HL-60 (cell line): ENCODE data around the gene KLHL22.
"Not testable (repeated sequence)": the region's sequence is repeated elsewhere in the genome, so short reads cannot be mapped to it uniquely, and the experiment has no call there.

Source experiments
- DNase-seq, 2 experiments: peaks; one replicate each; pipeline ENCODE4 v3.0.0-alpha.2; 2010 to 2020; ENCODE audit warnings: low read depth in 1 of 2, low spot score in 1 of 2
- H3K27ac ChIP-seq: fragments of 250-450 bp; sonication (Bioruptor Pico); replicated peaks from 2 replicates; pipeline ENCODE4 v1.5.1; 2020; ENCODE audit warnings: mild to moderate bottlenecking, moderate library complexity
- H3K27me3 ChIP-seq: fragments of 250-450 bp; sonication (Bioruptor Pico); 2 replicates; pipeline ENCODE4 v1.5.1; 2021; ENCODE audit warnings: mild to moderate bottlenecking, moderate library complexity; ENCODE audit not compliant: insufficient read depth, poor library complexity, severe bottlenecking
- H3K4me3 ChIP-seq: replicated peaks from 2 replicates; pipeline ENCODE4 v1.5.1; 2011; ENCODE audit warnings: mild to moderate bottlenecking, control low read depth, low read length; ENCODE audit not compliant: insufficient read depth
- GABPA ChIP-seq: IDR thresholded peaks from 2 replicates; pipeline ENCODE4 v1.6.1; 2012; ENCODE audit warnings: low read depth
- POLR2AphosphoS5 ChIP-seq: IDR thresholded peaks from 2 replicates; pipeline ENCODE4 v1.6.1; 2012; ENCODE audit warnings: low read depth
- REST ChIP-seq: IDR thresholded peaks from 2 replicates; pipeline ENCODE4 v1.6.1; 2012; ENCODE audit warnings: low read depth; ENCODE audit not compliant: insufficient replicate concordance
- SPI1 ChIP-seq: IDR thresholded peaks from 2 replicates; pipeline ENCODE4 v1.6.1; 2012; ENCODE audit warnings: low read depth, mild to moderate bottlenecking, borderline replicate concordance
- TF ChIP-seq, protein P1 (sequence below): IDR thresholded peaks from one replicate; pipeline ENCODE4 v1.5.1; 2011; ENCODE audit warnings: low read length, control low read depth, inconsistent platforms; ENCODE audit not compliant: insufficient read depth

The KLHL22 gene

GRCh38 chr22:20453222-20453621 lies 42.4 kb downstream of the KLHL22 start:
- DNase-seq = no peak
- TF ChIP-seq GABPA = no peak
- no peak for TF ChIP-seq REST
- TF ChIP-seq, protein P1, sequence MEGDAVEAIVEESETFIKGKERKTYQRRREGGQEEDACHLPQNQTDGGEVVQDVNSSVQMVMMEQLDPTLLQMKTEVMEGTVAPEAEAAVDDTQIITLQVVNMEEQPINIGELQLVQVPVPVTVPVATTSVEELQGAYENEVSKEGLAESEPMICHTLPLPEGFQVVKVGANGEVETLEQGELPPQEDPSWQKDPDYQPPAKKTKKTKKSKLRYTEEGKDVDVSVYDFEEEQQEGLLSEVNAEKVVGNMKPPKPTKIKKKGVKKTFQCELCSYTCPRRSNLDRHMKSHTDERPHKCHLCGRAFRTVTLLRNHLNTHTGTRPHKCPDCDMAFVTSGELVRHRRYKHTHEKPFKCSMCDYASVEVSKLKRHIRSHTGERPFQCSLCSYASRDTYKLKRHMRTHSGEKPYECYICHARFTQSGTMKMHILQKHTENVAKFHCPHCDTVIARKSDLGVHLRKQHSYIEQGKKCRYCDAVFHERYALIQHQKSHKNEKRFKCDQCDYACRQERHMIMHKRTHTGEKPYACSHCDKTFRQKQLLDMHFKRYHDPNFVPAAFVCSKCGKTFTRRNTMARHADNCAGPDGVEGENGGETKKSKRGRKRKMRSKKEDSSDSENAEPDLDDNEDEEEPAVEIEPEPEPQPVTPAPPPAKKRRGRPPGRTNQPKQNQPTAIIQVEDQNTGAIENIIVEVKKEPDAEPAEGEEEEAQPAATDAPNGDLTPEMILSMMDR = no peak
- TF ChIP-seq SPI1 = no peak
- no peak for TF ChIP-seq POLR2AphosphoS5
- Histone ChIP-seq H3K27ac (no peak overlapping the region), H3K4me3 (no peak overlapping the region), H3K27me3 (no peaks in the 10 kb centered on the region)

GRCh38 chr22:20451920-20452319 lies 43.7 kb downstream of the KLHL22 start:
- Histone ChIP-seq H3K4me3 (no peak overlapping the region), H3K27me3 (no peaks in the 10 kb centered on the region), H3K27ac (no peak overlapping the region)
- no peak for TF ChIP-seq SPI1
- no peak for TF ChIP-seq REST
- no peak for TF ChIP-seq GABPA
- TF ChIP-seq, protein P1 = no peak
- no peak for TF ChIP-seq POLR2AphosphoS5
- DNase-seq = no peak

DNA sequence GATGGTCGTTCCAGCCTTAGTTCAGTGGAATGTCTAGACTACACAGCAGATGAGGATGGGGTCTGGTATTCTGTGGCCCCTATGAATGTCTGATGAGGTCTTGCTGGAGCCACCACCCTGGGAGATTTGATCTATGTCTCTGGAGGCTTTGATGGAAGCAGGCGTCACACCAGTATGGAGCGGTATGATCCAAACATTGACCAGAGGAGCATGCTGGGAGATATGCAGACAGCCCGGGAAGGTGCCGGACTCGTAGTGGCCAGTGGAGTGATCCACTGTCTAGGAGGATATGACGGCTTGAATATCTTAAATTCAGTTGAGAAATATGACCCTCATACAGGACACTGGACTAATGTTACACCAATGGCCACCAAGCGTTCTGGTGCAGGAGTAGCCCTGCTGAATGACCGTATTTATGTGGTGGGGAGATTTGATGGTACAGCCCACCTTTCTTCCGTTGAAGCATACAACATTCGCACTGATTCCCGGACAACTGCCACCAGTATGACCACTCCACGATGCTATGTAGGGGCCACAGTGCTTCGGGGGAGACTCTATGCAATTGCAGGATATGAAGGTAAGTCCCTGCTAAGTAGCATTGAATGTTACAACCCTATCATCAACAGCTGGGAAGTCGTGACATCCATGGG lies 44.3 kb downstream of the KLHL22 start:
- DNase-seq, H3K27me3 ChIP-seq: not testable (repeated sequence)

DNA sequence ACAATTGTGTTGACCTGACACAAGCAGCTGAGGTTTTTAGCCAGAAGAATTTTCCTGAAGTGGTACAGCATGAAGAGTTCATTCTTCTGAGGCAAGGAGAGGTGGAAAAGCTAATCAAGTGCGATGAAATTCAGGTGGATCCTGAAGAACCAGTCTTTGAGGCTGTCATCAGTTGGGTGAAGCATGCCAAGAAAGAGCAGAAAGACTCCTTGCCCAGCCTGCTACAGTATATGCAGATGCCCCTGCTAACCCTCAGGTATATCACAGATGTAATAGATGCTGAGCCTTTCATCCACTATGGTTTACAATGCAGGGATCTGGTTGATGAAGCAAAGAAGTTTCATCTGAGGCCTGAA lies 45.1 kb downstream of the KLHL22 start:
- Histone ChIP-seq H3K4me3 (no peak overlapping the region), H3K27ac (no peak overlapping the region), H3K27me3 (no peaks in the 10 kb centered on the region)
- TF ChIP-seq REST = no peak
- DNase-seq = no peak

More for the DNA sequence above, 44.3 kb downstream of the KLHL22 start:
- H3K27ac ChIP-seq, H3K4me3 ChIP-seq: not testable (repeated sequence)
